NCI-H2081 (cell line): ENCODE results near the gene NUP37.

Experiments
- DNase-seq, 2 experiments: peaks; one replicate each; lab custom pipeline; 2025; lab: John Stamatoyannopoulos, UW

The NUP37 gene

DNA sequence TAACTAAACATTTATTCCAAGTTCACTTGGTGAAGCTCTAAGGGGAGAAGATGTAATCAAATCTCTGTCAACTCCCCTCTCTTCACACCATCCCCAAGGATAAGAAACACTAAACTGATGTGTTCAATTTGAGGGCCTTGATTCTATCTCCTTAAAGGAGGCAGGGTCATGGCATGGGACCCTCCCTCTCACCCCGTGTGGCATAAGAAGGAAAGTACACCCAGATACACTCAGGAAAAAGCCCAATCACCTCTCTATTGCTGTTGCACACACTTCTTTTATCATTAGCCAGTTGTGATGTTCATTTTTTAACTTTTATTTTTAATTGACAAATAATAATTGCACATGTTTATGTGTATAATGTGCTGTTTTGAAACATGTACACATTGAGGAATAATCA lies 93.2 kb downstream of the NUP37 start:
- no peak for DNase-seq

DNA sequence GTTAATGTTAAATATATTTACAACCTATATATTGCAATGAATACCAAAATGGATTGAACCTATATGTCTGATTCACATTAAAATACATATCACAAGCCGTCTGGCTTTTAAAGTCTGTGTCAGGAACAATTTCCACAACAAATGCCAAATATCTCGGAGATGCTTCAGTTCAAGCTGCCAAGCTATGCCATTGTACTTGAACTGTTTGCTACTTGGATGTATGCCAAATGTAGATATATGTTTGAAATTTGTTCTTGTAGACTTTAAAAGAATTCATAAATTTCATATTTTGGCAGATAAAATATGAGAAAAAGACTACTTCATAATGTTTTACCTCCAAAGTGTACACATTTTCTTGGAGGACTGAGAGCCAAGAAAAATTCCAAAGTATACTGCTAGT lies 95.1 kb downstream of the NUP37 start:
- DNase-seq, result no peak

DNA sequence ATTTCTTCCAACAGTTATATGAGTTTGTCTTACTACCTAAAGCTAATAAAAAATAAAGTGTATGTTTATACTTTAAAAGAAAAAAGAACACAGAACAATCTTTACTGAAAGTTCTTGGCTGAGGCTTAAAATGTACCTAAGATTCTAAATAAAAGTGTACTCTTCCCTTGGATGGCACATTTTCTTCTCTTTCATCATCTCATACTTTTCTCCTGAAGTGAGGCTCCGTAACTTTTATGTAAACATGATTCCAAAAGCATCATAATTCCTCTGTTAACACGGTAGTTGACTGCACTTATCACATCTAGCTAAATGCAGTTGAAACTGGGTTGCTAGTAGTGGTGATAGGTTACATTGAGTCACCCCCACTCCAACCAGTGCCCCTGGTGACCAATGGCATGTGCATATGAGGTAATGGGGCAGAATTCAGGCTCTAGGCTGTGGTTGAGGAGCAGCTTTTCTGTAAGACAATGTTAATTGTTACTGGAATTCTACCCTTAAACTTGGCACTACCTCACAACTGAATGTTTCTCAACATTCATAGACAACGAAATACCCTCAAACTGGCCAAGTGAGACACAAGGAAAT lies 96.5 kb downstream of the NUP37 start:
- DNase-seq, result no peak
